NCI-H1105 treated with DMSO at 0.1 percent for 48 hours (cell line): ENCODE data around the gene CNTN5.
A peak's percentile ranks its signal among the peaks of the same experiment; 100 is the strongest.
"Not testable (repeated sequence)": the region's sequence is repeated elsewhere in the genome, so short reads cannot be mapped to it uniquely, and the experiment has no call there.

Source experiments
- DNase-seq: peaks from one replicate; lab custom pipeline; 2025; lab: John Stamatoyannopoulos, UW

Gene CNTN5

GRCh38 chr11:99759787-99760186, 739.0 kb downstream of the CNTN5 start:
- no peak for DNase-seq

- no peak for DNase-seq
Measured at GRCh38 chr11:99766811-99767210, 746.1 kb downstream of the CNTN5 start.

- DNase-seq = no peak
Measured at GRCh38 chr11:99773646-99774045, 752.9 kb downstream of the CNTN5 start.

GRCh38 chr11:99781074-99781473, 760.3 kb downstream of the CNTN5 start:
- DNase-seq = no peak

GRCh38 chr11:99791354-99791753, 770.6 kb downstream of the CNTN5 start:
- DNase-seq = no peak

- no peak for DNase-seq
Measured at GRCh38 chr11:99795999-99796398, 775.2 kb downstream of the CNTN5 start.

- DNase-seq = no peak
Measured at GRCh38 chr11:99803501-99803900, 782.8 kb downstream of the CNTN5 start.

- no peak for DNase-seq
Measured at GRCh38 chr11:99812516-99812915, 791.8 kb downstream of the CNTN5 start.

GRCh38 chr11:99814021-99814420, 793.3 kb downstream of the CNTN5 start:
- no peak for DNase-seq

- DNase-seq = no peak
Measured at GRCh38 chr11:99814738-99815137, 794.0 kb downstream of the CNTN5 start.

GRCh38 chr11:99818991-99819390, 798.2 kb downstream of the CNTN5 start:
- no peak for DNase-seq

- DNase-seq = no peak
Measured at GRCh38 chr11:99822846-99823565, 802.3 kb downstream of the CNTN5 start.

GRCh38 chr11:99836739-99837138, 816.0 kb downstream of the CNTN5 start:
- not testable (repeated sequence) for DNase-seq

GRCh38 chr11:99841885-99842284, 821.1 kb downstream of the CNTN5 start:
- no peak for DNase-seq

- DNase-seq = no peak
Measured at GRCh38 chr11:99865951-99866350, 845.2 kb downstream of the CNTN5 start.

- no peak for DNase-seq
Measured at GRCh38 chr11:99881610-99882009, 860.9 kb downstream of the CNTN5 start.

GRCh38 chr11:99884750-99885149, 864.0 kb downstream of the CNTN5 start:
- no peak for DNase-seq

GRCh38 chr11:99887481-99887880, 866.7 kb downstream of the CNTN5 start:
- no peak for DNase-seq

- peak; percentile 71 for DNase-seq
Measured at GRCh38 chr11:99893811-99894210, 873.1 kb downstream of the CNTN5 start.

GRCh38 chr11:99901175-99901574, 880.4 kb downstream of the CNTN5 start:
- DNase-seq = no peak

- DNase-seq = no peak
Measured at GRCh38 chr11:99911116-99911515, 890.4 kb downstream of the CNTN5 start.

GRCh38 chr11:99916078-99916477, 895.3 kb downstream of the CNTN5 start:
- DNase-seq = no peak

GRCh38 chr11:99918761-99919160, 898.0 kb downstream of the CNTN5 start:
- DNase-seq = no peak

GRCh38 chr11:99920956-99921355, 900.2 kb downstream of the CNTN5 start:
- no peak for DNase-seq
